Heart right ventricle (tissue), 16 donors: ENCODE measurements around the gene COQ8A. TPM values are rescaled to one million over a fixed set of nuclear protein-coding genes. Genes with fewer than 3 reads are reported as not detected.
A peak's percentile ranks its signal among the peaks of the same experiment; 100 is the strongest.

Experiments
- ATAC-seq, 8 donors: fragments of 200-7000 bp; cut with Tn5 transposase; one replicate each; pipeline ENCODE4 v1.9.1; 2020; ENCODE audit warnings: mild to moderate bottlenecking in 8 of 8, moderate library complexity in 8 of 8, moderate number of reproducible peaks in 1 of 8
- DNase-seq, 2 donors: peaks; one replicate each; pipeline ENCODE4 v3.0.0-alpha.2; 2020
- H3K27ac ChIP-seq, 10 donors: fragments of 200-600 bp; sonication (generic) in 2 of 10; one replicate each; pipeline versions ENCODE4 v1.5.0 to v1.8.0; 2020 to 2022; ENCODE audit warnings: mild to moderate bottlenecking in 3 of 10
- H3K27me3 ChIP-seq, 7 donors: fragments of 200-600 bp; one replicate each; pipeline ENCODE4 v1.8.0; 2021 to 2022; ENCODE audit warnings: mild to moderate bottlenecking in 2 of 7
- H3K36me3 ChIP-seq, 9 donors: fragments of 200-600 bp; sonication (generic) in 1 of 9; one replicate each; pipeline versions ENCODE4 v1.5.0 to v1.8.0; 2020 to 2022; ENCODE audit warnings: mild to moderate bottlenecking in 2 of 9
- H3K4me1 ChIP-seq, 9 donors: fragments of 200-600 bp; sonication (generic) in 1 of 9; one replicate each; pipeline versions ENCODE4 v1.5.0 to v1.8.0; 2020 to 2022; ENCODE audit warnings: mild to moderate bottlenecking in 4 of 9
- H3K4me3 ChIP-seq, 10 donors: fragments of 200-600 bp; sonication (generic) in 2 of 10; one replicate each; pipeline versions ENCODE4 v1.5.0 to v1.8.0; 2020 to 2022; ENCODE audit warnings: mild to moderate bottlenecking in 7 of 10, moderate library complexity in 2 of 10
- H3K9me3 ChIP-seq, 11 donors: fragments of 200-600 bp in 10 of 11; sonication (generic) in 2 of 11; one replicate each; pipeline versions ENCODE4 v1.5.0 to v1.8.0; 2013 to 2022; ENCODE audit warnings: mild to moderate bottlenecking in 2 of 11, control low read depth in 1 of 11, moderate library complexity in 1 of 11
- CTCF ChIP-seq, 9 donors: fragments of 200-600 bp; sonication (generic) in 2 of 9; IDR thresholded peaks; one replicate each; pipeline versions ENCODE4 v1.5.0 to v1.8.0; 2021 to 2022; ENCODE audit warnings: antibody characterized with exemption in 9 of 9, mild to moderate bottlenecking in 5 of 9, moderate library complexity in 1 of 9
- WGBS, 2 donors: extraction: QIAGEN DNeasy Blood & Tissue Kit; methylation state at CpG; one replicate each; pipeline ENCODE4 v1.1.7; 2013; ENCODE audit warnings: inconsistent platforms in 1 of 2; 5-methylcytosine and 5-hydroxymethylcytosine counted together
- intact Hi-C, 10 donors: fragments of 100-400 bp; cut with DNase I; formaldehyde crosslinking; loops; one replicate each; pipeline versions ENCODE4 v1.11.1 to v1.14.2; 2022
- polyA plus RNA-seq, 2 donors: library from polyadenylated mRNA; stranded (reverse); fragments of 200-250 nt; gene quantifications; one replicate each; pipeline ENCODE4 v1.2.3, GENCODE V29; 2013
- total RNA-seq, 10 donors: library from RNA; stranded (reverse); fragmentation: NEBNext Ultra II Directional in 3 of 10; extraction: Animal tissue kit (Norgen Biotek cat#: 25700) in 3 of 10; gene quantifications; one replicate each; pipeline versions ENCODE4 v1.2.1 to v1.2.4, GENCODE V29; 2021 to 2023
- donor health status: Arrhythmogenic right ventricular cardiomyopathy.
- donor health status: ischemic (EF 13 %, LVEDD 7.1; RV severe dilation, severe dysfunction).
- donor health status: healthy with polysubstance abuse.
- donor health status: DM: no; HTN: yes; CAD: no.
- donor health status: DM: no; HTN: no; CAD: no.
- donor health status: ischemic (EF 25% LVEDD 6.9; RV normal size, moderate dysfunction).
- donor health status: ischemic (EF 25% LVEDD 5.7; RV mildly dilated, moderate dysfunction).
- donor health status: healthy.
- donor health status: DM: yes; HTN: yes; CAD: no.
- donor health status: Ischemic cardiomyopathy.
- donor health status: ischemic (EF 35%, LVEDD 5.7; RV mildly dilated, moderate dysfunction).
- donor health status: nonischemic (EF 11% LVEDD 7.7; RV severe dilation, severe dysfunction).
- donor health status: DM: yes; HTN: yes; CAD: no.
- donor health status: PGD.
- donor health status: ischemic (EF 29% LVEDD 5.4; RV normal size, mild dysfunction).
- donor health status: nonischemic (EF 23%, LVEDD 6.1; RV moderate dilation, normal function).

The COQ8A gene
- total and polyA plus RNA-seq, 12 donors = 136 to 495 (median 253) TPM

DNA sequence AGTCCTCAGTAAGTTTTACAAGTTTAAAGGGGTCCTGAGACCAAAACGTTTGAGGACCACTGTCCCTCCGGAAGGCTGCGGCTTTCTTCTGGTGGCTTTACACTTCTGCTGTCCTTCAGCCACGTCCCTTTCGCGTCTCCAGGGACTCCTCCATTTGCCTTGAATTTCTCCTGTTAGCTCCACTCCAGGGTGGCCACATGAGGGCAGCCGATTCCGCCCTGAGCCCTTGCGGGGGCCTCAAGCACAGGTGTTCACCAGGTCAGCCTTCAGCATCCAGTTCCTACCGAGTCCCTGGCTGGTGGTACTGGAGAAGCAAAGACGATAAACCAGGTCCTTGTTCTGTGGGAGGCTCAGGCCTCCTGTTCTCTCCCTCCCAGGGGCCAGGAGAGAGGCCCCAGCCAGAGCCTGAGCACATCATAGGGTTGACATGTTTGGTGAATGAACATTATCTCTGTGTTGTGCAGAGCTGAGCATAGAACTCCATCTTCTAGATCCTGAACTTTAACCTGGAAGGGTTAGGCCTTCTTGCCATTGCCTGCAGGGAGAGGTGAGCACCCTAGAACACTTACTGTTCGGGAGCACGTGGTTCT, 27.4 kb upstream of the COQ8A start:
- TF ChIP-seq CTCF (IDR thresholded peaks at IDR 0.05) = peak; percentile 59 to 82 (median 67)
- WGBS, 2 donors = 32 to 39% methylated on average over 13 of the region's 13 CpGs
- ATAC-seq (peak; percentile 69 to 88 (median 83)), DNase-seq (peak; percentile 60 to 66)
- H3K36me3 ChIP-seq = peaks cover 0 to 33% (median 0%) of the 10 kb centered on the region in 9 donors
- no peak overlapping the region for H3K4me3 ChIP-seq
- H3K4me1 ChIP-seq = peaks cover 0 to 15% (median 6%) of the 10 kb centered on the region in 9 donors
- H3K27ac ChIP-seq = peak overlapping the region in 1 of 10 donors; percentile 49
- no peaks in the 10 kb centered on the region for H3K9me3 ChIP-seq
- H3K27me3 ChIP-seq = no peaks in the 10 kb centered on the region
- intact Hi-C loops = loop anchor here in 7 of 10 donors (5.0 to 10.0 kb wide), 10 partner anchors 62 to 535 kb away; no protein-coding TSS in a partner anchor

DNA sequence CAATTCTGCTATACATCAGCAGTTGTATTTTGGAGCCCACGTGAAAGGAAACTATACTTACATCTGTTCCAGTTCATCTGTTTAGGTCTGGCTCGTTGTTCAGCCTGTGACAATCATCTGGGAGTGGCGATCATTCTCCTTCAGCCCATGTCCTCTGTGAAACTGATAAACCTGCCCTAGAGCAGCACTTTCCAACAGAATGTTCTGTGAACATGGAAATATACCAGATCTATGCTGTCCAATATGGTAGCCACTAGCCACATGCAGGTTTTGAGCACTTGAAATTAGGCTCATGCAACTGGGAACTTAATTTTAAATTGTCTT, 24.5 kb upstream of the COQ8A start:
- TF ChIP-seq CTCF (IDR thresholded peaks at IDR 0.05) = no peak
- no peaks in the 10 kb centered on the region for H3K27me3 ChIP-seq
- intact Hi-C loops = loop anchor here in 5 of 10 donors (5.0 to 10.0 kb wide), 6 partner anchors 37 to 519 kb away; no protein-coding TSS in a partner anchor
- 28 to 63% methylated on average over 3 of the region's 3 CpGs for WGBS, 2 donors
- no peak for DNase-seq
- no peak overlapping the region for H3K4me3 ChIP-seq
- no peaks in the 10 kb centered on the region for H3K9me3 ChIP-seq
- H3K27ac ChIP-seq = peak overlapping the region in 5 of 10 donors; percentile 1 to 41 (median 37)
- peaks cover 0 to 17% (median 0%) of the 10 kb centered on the region in 9 donors for H3K36me3 ChIP-seq
- ATAC-seq = no peak
- peaks cover 0 to 25% (median 10%) of the 10 kb centered on the region in 9 donors for H3K4me1 ChIP-seq

DNA sequence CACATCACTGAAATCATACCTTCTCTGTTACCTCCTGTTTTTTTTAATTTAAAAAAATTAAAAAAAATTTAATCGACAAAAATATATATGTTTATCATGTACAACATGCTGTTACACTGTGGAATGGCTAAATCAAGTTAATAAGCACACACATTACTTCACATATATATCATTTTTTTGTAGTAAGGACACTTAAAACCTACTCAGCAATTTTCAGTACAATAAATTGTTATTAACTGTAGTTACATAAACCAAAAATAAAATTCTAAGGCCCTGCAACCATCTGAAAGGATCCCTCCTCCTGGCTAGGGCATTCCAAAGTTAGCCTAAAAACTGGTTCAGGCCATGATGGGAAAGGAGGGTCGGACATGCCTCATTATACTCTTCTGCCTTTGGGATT, 23.6 kb upstream of the COQ8A start:
- Histone ChIP-seq H3K27ac (no peak overlapping the region), H3K4me3 (no peak overlapping the region), H3K27me3 (no peaks in the 10 kb centered on the region), H3K4me1 (peaks cover 0 to 34% (median 10%) of the 10 kb centered on the region in 9 donors), H3K9me3 (no peaks in the 10 kb centered on the region), H3K36me3 (peaks cover 0 to 13% (median 0%) of the 10 kb centered on the region in 9 donors)
- DNase-seq = no peak
- ATAC-seq = no peak
- WGBS, 2 donors = 93 to 97% methylated on average over 2 of the region's 2 CpGs
- TF ChIP-seq CTCF (IDR thresholded peaks at IDR 0.05) = no peak
- intact Hi-C loops = loop anchor here in 5 of 10 donors (5.0 to 10.0 kb wide), 6 partner anchors 36 to 518 kb away; no protein-coding TSS in a partner anchor

- Histone ChIP-seq H3K36me3 (peaks cover 0 to 8% (median 0%) of the 10 kb centered on the region in 9 donors), H3K27ac (peak overlapping the region; percentile 79 to 89 (median 87)), H3K9me3 (no peaks in the 10 kb centered on the region), H3K27me3 (no peaks in the 10 kb centered on the region), H3K4me3 (no peak overlapping the region), H3K4me1 (peaks cover 0 to 44% (median 15%) of the 10 kb centered on the region in 9 donors)
- intact Hi-C loops = loop anchor here in 5 of 10 donors (5.0 to 10.0 kb wide), 6 partner anchors 33 to 515 kb away; no protein-coding TSS in a partner anchor
- DNase-seq (no peak), ATAC-seq (no peak)
- TF ChIP-seq CTCF (IDR thresholded peaks at IDR 0.05) = no peak
- 61 to 74% methylated on average over 5 of the region's 5 CpGs for WGBS, 2 donors
Measured at GRCh38 chr1:226919587-226919986, 20.5 kb upstream of the COQ8A start.
